Mesenchymal stem cell (in vitro differentiated cells and primary cell): ENCODE results near the gene TRPV5.

ENCODE experiments used
- DNase-seq: peaks from one replicate; pipeline ENCODE4 v3.0.0-alpha.2; 2013
- H2AFZ ChIP-seq: one replicate; pipeline ENCODE4 v1.6.1; 2013; ENCODE audit warnings: low read depth, mild to moderate bottlenecking, control low read depth, inconsistent platforms, low read length, moderate library complexity
- H2AK5ac ChIP-seq: 2 replicates; pipeline ENCODE4 v1.6.1; 2013; ENCODE audit warnings: low read length, moderate library complexity, mild to moderate bottlenecking, inconsistent platforms; ENCODE audit not compliant: severe bottlenecking
- H2BK120ac ChIP-seq: one replicate; pipeline ENCODE4 v1.6.1; 2013; ENCODE audit warnings: low read depth, mild to moderate bottlenecking, inconsistent platforms, low read length, moderate library complexity
- H2BK12ac ChIP-seq, 2 experiments: one replicate each; pipeline ENCODE4 v1.6.1; 2013; ENCODE audit warnings: inconsistent platforms in 2 of 2, low read length in 2 of 2, mild to moderate bottlenecking in 2 of 2, moderate library complexity in 2 of 2, control low read depth in 1 of 2
- H2BK15ac ChIP-seq: one replicate; pipeline ENCODE4 v1.6.1; 2013; ENCODE audit warnings: mild to moderate bottlenecking, low read depth, inconsistent platforms; ENCODE audit not compliant: poor library complexity, severe bottlenecking
- H2BK5ac ChIP-seq: 2 replicates; pipeline ENCODE4 v1.6.1; 2013; ENCODE audit warnings: low read depth, mild to moderate bottlenecking, low read length, control low read depth, inconsistent platforms; ENCODE audit not compliant: poor library complexity, severe bottlenecking
- H3K14ac ChIP-seq, 2 experiments: one replicate each; pipeline ENCODE4 v1.6.1; 2013; ENCODE audit warnings: inconsistent platforms in 2 of 2, low read length in 2 of 2, control low read depth in 1 of 2, mild to moderate bottlenecking in 1 of 2, moderate library complexity in 1 of 2
- H3K18ac ChIP-seq, 2 experiments: one replicate each; pipeline ENCODE4 v1.6.1; 2013; ENCODE audit warnings: inconsistent platforms in 2 of 2, low read length in 2 of 2, control low read depth in 1 of 2, low read depth in 1 of 2, mild to moderate bottlenecking in 1 of 2
- H3K23ac ChIP-seq, 2 experiments: one replicate each; pipeline ENCODE4 v1.6.1; 2013; ENCODE audit warnings: inconsistent platforms in 2 of 2, low read length in 2 of 2, mild to moderate bottlenecking in 2 of 2, moderate library complexity in 2 of 2, control low read depth in 1 of 2
- H3K27ac ChIP-seq: 2 replicates; pipeline ENCODE4 v1.5.1; 2013; ENCODE audit warnings: mild to moderate bottlenecking, moderate library complexity, low read length, control low read depth, inconsistent platforms; ENCODE audit not compliant: poor library complexity, severe bottlenecking
- H3K27me3 ChIP-seq, 2 experiments: 2 replicates each; pipeline versions ENCODE4 v1.6.1 to v1.7.0; 2013; ENCODE audit warnings: low read length in 2 of 2, mild to moderate bottlenecking in 2 of 2, moderate library complexity in 2 of 2, control low read depth in 1 of 2, inconsistent platforms in 1 of 2; ENCODE audit not compliant: control insufficient read depth in 1 of 2, insufficient read depth in 1 of 2
- H3K36me3 ChIP-seq, 2 experiments: 2 replicates each; pipeline versions ENCODE4 v1.6.1 to v1.7.0; 2013; ENCODE audit warnings: low read length in 2 of 2, control low read depth in 1 of 2, inconsistent platforms in 1 of 2, low read depth in 1 of 2, mild to moderate bottlenecking in 1 of 2; ENCODE audit not compliant: insufficient read depth in 2 of 2, control insufficient read depth in 1 of 2
- H3K4ac ChIP-seq, 2 experiments: one replicate each; pipeline ENCODE4 v1.6.1; 2013; ENCODE audit warnings: inconsistent platforms in 2 of 2, low read length in 2 of 2, mild to moderate bottlenecking in 2 of 2, moderate library complexity in 2 of 2, control low read depth in 1 of 2, low read depth in 1 of 2
- H3K4me1 ChIP-seq: 2 replicates; pipeline ENCODE4 v1.6.1; 2013; ENCODE audit warnings: low read depth, low read length, control low read depth; ENCODE audit not compliant: control insufficient read depth, insufficient read depth
- H3K4me2 ChIP-seq: 2 replicates; pipeline ENCODE4 v1.6.1; 2013; ENCODE audit warnings: low read length, mild to moderate bottlenecking, inconsistent platforms; ENCODE audit not compliant: poor library complexity, severe bottlenecking
- H3K4me3 ChIP-seq, 2 experiments: 2 replicates each; pipeline versions ENCODE4 v1.5.1 to v1.7.0; 2013; ENCODE audit warnings: low read length in 2 of 2, mild to moderate bottlenecking in 2 of 2, control low read depth in 1 of 2, low read depth in 1 of 2; ENCODE audit not compliant: insufficient read depth in 1 of 2
- H3K79me1 ChIP-seq: replicated peaks from 2 replicates; pipeline ENCODE4 v1.6.1; 2013; ENCODE audit warnings: mild to moderate bottlenecking, control low read depth, low read length, inconsistent platforms; ENCODE audit not compliant: poor library complexity, severe bottlenecking
- H3K9ac ChIP-seq: 2 replicates; pipeline ENCODE4 v1.7.0; 2013; ENCODE audit warnings: mild to moderate bottlenecking, low read length, moderate library complexity
- H3K9me3 ChIP-seq: 2 replicates; pipeline ENCODE4 v1.7.0; 2013; ENCODE audit warnings: mild to moderate bottlenecking, low read length; ENCODE audit not compliant: control insufficient read depth
- H4K8ac ChIP-seq: one replicate; pipeline ENCODE4 v1.6.1; 2013; ENCODE audit warnings: inconsistent platforms, mild to moderate bottlenecking, low read length, moderate library complexity
- H4K91ac ChIP-seq: one replicate; pipeline ENCODE4 v1.6.1; 2013; ENCODE audit warnings: mild to moderate bottlenecking, low read length, inconsistent platforms
- WGBS: methylation state at CpG from one replicate; pipeline ENCODE4 v1.1.7; 2013; ENCODE audit warnings: mixed read lengths; 5-methylcytosine and 5-hydroxymethylcytosine counted together

The TRPV5 gene

GRCh38 chr7:142901426-142902259 lies 31.9 kb downstream of the TRPV5 start:
- Histone ChIP-seq H2BK12ac (no peak overlapping the region), H2BK5ac (no peak overlapping the region), H2AK5ac (no peak overlapping the region), H3K4me3 (no peak overlapping the region), H3K4me2 (no peak overlapping the region), H3K36me3 (no peaks in the 10 kb centered on the region), H2BK15ac (no peak overlapping the region), H3K18ac (no peak overlapping the region), H4K8ac (no peak overlapping the region), H3K27me3 (peaks cover 0 to 18% of the 10 kb centered on the region in 2 experiments), H4K91ac (no peak overlapping the region), H2BK120ac (no peak overlapping the region), H3K23ac (no peak overlapping the region), H3K9ac (no peak overlapping the region), H3K27ac (no peak overlapping the region), H3K14ac (no peak overlapping the region), H2AFZ (no peak overlapping the region), H3K9me3 (peaks cover 18% of the 10 kb centered on the region), H3K4me1 (no peaks in the 10 kb centered on the region), H3K79me1 (no peaks in the 10 kb centered on the region), H3K4ac (no peak overlapping the region)
- DNase-seq = no peak
- 77% methylated on average over 15 of the region's 15 CpGs for WGBS

GRCh38 chr7:142899661-142900060 lies 33.9 kb downstream of the TRPV5 start:
- Histone ChIP-seq H3K4me3 (no peak overlapping the region), H3K9ac (no peak overlapping the region), H2BK5ac (no peak overlapping the region), H3K27ac (no peak overlapping the region), H2AK5ac (no peak overlapping the region), H3K4me2 (no peak overlapping the region), H3K27me3 (peaks cover 0 to 33% of the 10 kb centered on the region in 2 experiments), H4K91ac (no peak overlapping the region), H3K4me1 (no peaks in the 10 kb centered on the region), H3K14ac (no peak overlapping the region), H3K18ac (no peak overlapping the region), H3K36me3 (no peaks in the 10 kb centered on the region), H3K23ac (no peak overlapping the region), H3K9me3 (peaks cover 6% of the 10 kb centered on the region), H2BK120ac (no peak overlapping the region), H3K79me1 (no peaks in the 10 kb centered on the region), H2BK12ac (no peak overlapping the region), H4K8ac (no peak overlapping the region), H2AFZ (no peak overlapping the region), H3K4ac (no peak overlapping the region), H2BK15ac (no peak overlapping the region)
- 46% methylated on average over 3 of the region's 3 CpGs for WGBS
- no peak for DNase-seq

- Histone ChIP-seq H3K9ac (no peak overlapping the region), H3K18ac (no peak overlapping the region), H2BK5ac (no peak overlapping the region), H2BK120ac (no peak overlapping the region), H3K9me3 (no peaks in the 10 kb centered on the region), H3K4me2 (no peak overlapping the region), H4K8ac (no peak overlapping the region), H2BK15ac (no peak overlapping the region), H3K14ac (no peak overlapping the region), H3K36me3 (no peaks in the 10 kb centered on the region), H4K91ac (no peak overlapping the region), H3K27ac (no peak overlapping the region), H2BK12ac (no peak overlapping the region), H3K4ac (no peak overlapping the region), H2AK5ac (no peak overlapping the region), H3K23ac (no peak overlapping the region), H3K4me1 (no peaks in the 10 kb centered on the region), H3K4me3 (no peak overlapping the region), H3K79me1 (no peaks in the 10 kb centered on the region), H2AFZ (no peak overlapping the region), H3K27me3 (peaks cover 0 to 39% of the 10 kb centered on the region in 2 experiments)
- WGBS = 98% methylated on average over 2 of the region's 3 CpGs
- no peak for DNase-seq
Observed at GRCh38 chr7:142898377-142899170, 35.0 kb downstream of the TRPV5 start.

GRCh38 chr7:142897691-142898090 lies 35.9 kb downstream of the TRPV5 start:
- Histone ChIP-seq H2BK5ac (no peak overlapping the region), H3K36me3 (no peaks in the 10 kb centered on the region), H3K9me3 (no peaks in the 10 kb centered on the region), H2AFZ (no peak overlapping the region), H3K27ac (no peak overlapping the region), H3K79me1 (no peaks in the 10 kb centered on the region), H2BK15ac (no peak overlapping the region), H3K23ac (no peak overlapping the region), H3K14ac (no peak overlapping the region), H3K18ac (no peak overlapping the region), H3K4ac (no peak overlapping the region), H4K8ac (no peak overlapping the region), H2AK5ac (no peak overlapping the region), H4K91ac (no peak overlapping the region), H3K4me1 (no peaks in the 10 kb centered on the region), H3K4me3 (no peak overlapping the region), H3K9ac (no peak overlapping the region), H2BK12ac (no peak overlapping the region), H3K4me2 (no peak overlapping the region), H3K27me3 (peaks cover 0 to 45% of the 10 kb centered on the region in 2 experiments), H2BK120ac (no peak overlapping the region)
- no peak for DNase-seq
- 79% methylated on average over 7 of the region's 7 CpGs for WGBS
